Stomach (tissue), 9 donors: ENCODE results near the gene NUDT4. TPM values are rescaled to one million over a fixed set of nuclear protein-coding genes. Genes with fewer than 3 reads are reported as not detected.

Source experiments
- DNase-seq, 2 donors: peaks; one replicate each; pipeline versions ENCODE4 v3.0.0 to v3.0.0-alpha.2; 2013 to 2019
- H3K27ac ChIP-seq, 5 donors: fragments of 200-600 bp in 4 of 5; sonication (generic) in 4 of 5; one replicate each; pipeline ENCODE4 v1.5.1; 2013 to 2019; ENCODE audit warnings: mild to moderate bottlenecking in 1 of 5, moderate library complexity in 1 of 5
- H3K27me3 ChIP-seq, 3 donors: fragments of 200-600 bp; sonication (generic); one replicate each; pipeline ENCODE4 v1.5.1; 2017 to 2019; ENCODE audit warnings: mixed run types in 1 of 3
- H3K36me3 ChIP-seq, 4 donors: fragments of 200-600 bp; sonication (generic); 1 replicate in 3 of 4; 2 replicates in 1 of 4; pipeline ENCODE4 v1.5.1; 2016 to 2019
- H3K4me1 ChIP-seq, 4 donors: fragments of 200-600 bp; sonication (generic); one replicate each; pipeline ENCODE4 v1.5.1; 2016 to 2019
- H3K4me3 ChIP-seq, 4 donors: fragments of 200-600 bp; sonication (generic) in 3 of 4; one replicate each; pipeline ENCODE4 v1.5.1; 2016 to 2019; ENCODE audit warnings: mild to moderate bottlenecking in 1 of 4
- H3K9me3 ChIP-seq, 4 donors: fragments of 200-600 bp; sonication (generic); one replicate each; pipeline ENCODE4 v1.5.1; 2016 to 2019
- CTCF ChIP-seq, 7 experiments: fragments of 450-650 bp in 4 of 7; fragments of 200-600 bp in 3 of 7; sonication (generic) in 3 of 7; IDR thresholded peaks; one replicate each; pipeline ENCODE4 v1.5.1; 2016 to 2019; ENCODE audit warnings: antibody characterized with exemption in 7 of 7, control low read depth in 2 of 7, mild to moderate bottlenecking in 1 of 7
- EP300 ChIP-seq: sonication (generic); formaldehyde crosslinking; IDR thresholded peaks from one replicate; pipeline ENCODE4 v1.6.1; 2017; ENCODE audit warnings: antibody characterized with exemption
- POLR2A ChIP-seq, 4 donors: fragments of 450-650 bp; IDR thresholded peaks; one replicate each; pipeline ENCODE4 v1.6.1; 2016; ENCODE audit warnings: antibody characterized with exemption in 4 of 4, control low read depth in 2 of 4, mild to moderate bottlenecking in 1 of 4, moderate library complexity in 1 of 4
- POLR2AphosphoS5 ChIP-seq, 3 donors: sonication (generic); formaldehyde crosslinking; IDR thresholded peaks; one replicate each; pipeline ENCODE4 v1.6.1; 2016; ENCODE audit warnings: antibody characterized with exemption in 3 of 3
- whole genome bisulfite sequencing, 5 donors: extraction: QIAGEN DNeasy Blood & Tissue Kit in 3 of 5; methylation state at CpG; one replicate each; pipeline versions ENCODE4 v1.1.5 to v1.1.7; 2013 to 2018; 5-methylcytosine and 5-hydroxymethylcytosine counted together
- intact Hi-C: fragments of 100-400 bp; cut with DNase I; formaldehyde crosslinking; loops from one replicate; pipeline ENCODE4 v1.15.1; 2023; ENCODE audit warnings: low total_unique reads
- polyA plus RNA-seq, 3 donors: library from polyadenylated mRNA; stranded (reverse); fragments of 200-250 nt; gene quantifications; one replicate each; pipeline ENCODE4 v1.2.3, GENCODE V29; 2013
- total RNA-seq, 5 donors: library from RNA; depleted of rRNA; stranded (reverse); fragments of >200 nt; gene quantifications; one replicate each; pipeline versions ENCODE4 v1.1.0 to v1.2.3, GENCODE V29; 2014 to 2016
- donor health status: healthy with polysubstance abuse.
- donor health status: Bipolar disorder and iron deficiency.
- donor health status: healthy.

The NUDT4 gene
- total and polyA plus RNA-seq, 8 donors = 17.5 to 77.7 (median 29.4) TPM

DNA sequence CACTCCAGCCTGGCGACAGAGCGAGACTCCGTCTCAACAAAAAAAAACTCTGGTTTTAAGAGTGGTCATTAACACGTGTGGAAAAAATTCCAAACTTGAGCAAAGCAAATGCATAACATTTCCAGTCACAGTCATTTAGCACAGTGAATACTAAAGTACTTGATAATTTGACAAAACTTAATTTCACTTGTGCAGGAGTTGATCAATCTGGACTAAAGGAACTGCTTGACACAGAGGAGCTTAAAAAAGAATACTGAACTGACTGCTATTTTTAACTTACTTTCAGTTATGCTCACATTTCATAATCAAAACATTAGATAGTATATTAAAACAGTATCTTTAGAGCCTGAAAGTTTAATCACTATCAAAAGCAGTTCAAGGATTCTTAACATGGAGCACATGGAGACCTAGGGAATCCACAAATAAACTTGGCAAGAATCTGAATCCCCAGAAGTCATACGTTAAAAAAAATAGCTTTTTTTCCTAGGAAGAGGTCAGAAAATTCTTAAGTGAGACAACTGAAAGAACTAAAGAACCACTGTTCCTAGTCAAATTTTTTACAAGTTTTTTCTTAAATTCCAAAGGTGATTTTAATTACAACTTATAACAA lies 56.6 kb downstream of the NUDT4 start:
- 56 to 72% (median 66%) methylated on average over 5 of the region's 5 CpGs for WGBS, 5 donors
- intact Hi-C loops = no loop called here
- DNase-seq = no peak
- Histone ChIP-seq H3K9me3 (no peaks in the 10 kb centered on the region), H3K4me1 (peaks cover 18 to 81% (median 61%) of the 10 kb centered on the region in 4 donors), H3K4me3 (no peak overlapping the region), H3K36me3 (no peaks in the 10 kb centered on the region), H3K27me3 (no peaks in the 10 kb centered on the region), H3K27ac (peak overlapping the region in 2 of 5 donors; percentile 46 to 53)
- no peak for TF ChIP-seq EP300
- no peak for TF ChIP-seq POLR2AphosphoS5 (IDR thresholded peaks at IDR 0.05)
- TF ChIP-seq POLR2A (IDR thresholded peaks at IDR 0.05) = no peak
- no peak for TF ChIP-seq CTCF (IDR thresholded peaks at IDR 0.05)

GRCh38 chr12:93438266-93439050 lies 60.7 kb downstream of the NUDT4 start:
- Histone ChIP-seq H3K27me3 (no peaks in the 10 kb centered on the region), H3K9me3 (no peaks in the 10 kb centered on the region), H3K4me1 (peaks cover 26 to 82% (median 65%) of the 10 kb centered on the region in 4 donors), H3K36me3 (no peaks in the 10 kb centered on the region), H3K27ac (no peak overlapping the region), H3K4me3 (no peak overlapping the region)
- intact Hi-C loops = no loop called here
- WGBS, 5 donors = 59 to 73% (median 71%) methylated on average over 3 of the region's 3 CpGs
- no peak for DNase-seq
- TF ChIP-seq POLR2AphosphoS5 (IDR thresholded peaks at IDR 0.05) (no peak), CTCF (IDR thresholded peaks at IDR 0.05) (no peak), POLR2A (IDR thresholded peaks at IDR 0.05) (no peak)

DNA sequence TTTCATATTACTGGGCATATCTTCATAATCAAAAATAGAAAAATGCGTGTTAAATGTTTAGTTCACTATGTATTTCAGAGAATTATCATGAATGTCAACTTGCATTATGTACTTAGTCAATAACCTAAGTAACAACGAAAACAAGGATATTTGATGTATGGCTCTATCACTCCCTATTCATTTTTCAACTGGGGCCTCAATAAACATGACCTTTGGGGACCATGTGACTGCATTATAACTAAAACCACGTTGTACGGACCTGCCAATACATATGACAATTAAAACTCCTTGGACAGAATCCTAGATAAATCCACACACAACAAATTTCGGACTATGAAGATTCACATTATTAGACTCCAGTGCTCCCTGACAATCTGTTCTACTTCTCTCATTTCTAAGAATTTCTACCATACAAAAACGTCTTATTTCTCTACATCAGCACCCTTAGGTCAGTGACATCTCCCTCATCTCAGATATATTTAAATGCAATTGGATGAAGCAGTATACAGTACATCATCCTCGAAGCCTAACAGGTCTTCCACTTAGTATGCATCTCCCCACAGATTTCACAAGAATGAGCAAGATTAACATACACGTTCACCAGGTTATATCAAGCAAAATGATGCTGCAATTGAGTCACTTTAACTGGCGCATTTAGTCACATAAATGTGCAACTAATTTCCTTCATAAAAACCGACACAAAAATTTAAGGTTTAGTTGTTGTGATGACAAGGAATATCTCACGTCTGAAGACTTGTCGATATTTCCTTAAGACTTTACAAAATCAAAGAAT lies 62.5 kb downstream of the NUDT4 start:
- TF ChIP-seq CTCF (IDR thresholded peaks at IDR 0.05) (no peak), EP300 (no peak), POLR2A (IDR thresholded peaks at IDR 0.05) (no peak)
- peak overlapping the region in 3 of 5 donors; percentile 90 to 96 (median 93) for H3K27ac ChIP-seq
- H3K4me3 ChIP-seq = peak overlapping the region; percentile 93 to 100 (median 97)
- WGBS, 5 donors = 8 to 15% (median 12%) methylated on average over 12 of the region's 12 CpGs
- peaks cover 16 to 66% (median 51%) of the 10 kb centered on the region in 4 donors for H3K4me1 ChIP-seq
- intact Hi-C loops = no loop called here
- no peaks in the 10 kb centered on the region for H3K36me3 ChIP-seq
- DNase-seq = no peak
- H3K9me3 ChIP-seq = no peaks in the 10 kb centered on the region
- no peaks in the 10 kb centered on the region for H3K27me3 ChIP-seq

DNA sequence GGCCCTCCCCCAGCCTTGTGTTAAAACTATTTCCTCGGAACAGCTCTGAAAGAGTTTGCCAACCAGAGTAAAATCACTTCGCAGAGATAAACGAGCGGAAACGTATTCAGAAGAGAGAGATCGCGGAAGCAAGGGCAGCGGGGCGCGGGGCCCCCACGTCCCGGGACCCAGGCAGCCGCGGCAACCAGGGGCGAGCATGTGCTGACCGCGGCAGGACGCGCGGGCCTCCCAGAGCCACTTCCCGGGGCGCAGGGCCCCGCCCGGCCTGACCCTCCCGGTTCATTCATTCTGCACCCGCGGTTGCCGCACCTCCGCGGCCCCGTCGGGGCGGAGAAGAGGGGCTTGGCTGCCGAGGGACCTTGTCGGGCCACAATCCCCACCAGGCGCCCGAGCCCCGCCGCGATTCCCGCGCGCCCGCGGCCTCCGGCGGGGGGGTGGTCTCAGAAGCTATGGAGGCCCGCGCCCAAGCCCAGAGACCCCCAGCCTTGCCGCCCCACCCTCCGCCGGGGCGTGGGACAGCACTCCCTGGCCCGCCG lies 63.4 kb downstream of the NUDT4 start:
- TF ChIP-seq POLR2A (IDR thresholded peaks at IDR 0.05) = no peak
- no peak for TF ChIP-seq EP300
- TF ChIP-seq POLR2AphosphoS5 (IDR thresholded peaks at IDR 0.05) = no peak
- no peak for TF ChIP-seq CTCF (IDR thresholded peaks at IDR 0.05)
- peak; percentile 31 to 73 for DNase-seq
- intact Hi-C loops = no loop called here

More for the DNA sequence above, 63.4 kb downstream of the NUDT4 start:
- H3K27ac ChIP-seq = peak overlapping the region; percentile 90 to 97 (median 95)
- H3K27me3 ChIP-seq = no peaks in the 10 kb centered on the region
- no peaks in the 10 kb centered on the region for H3K36me3 ChIP-seq
- no peaks in the 10 kb centered on the region for H3K9me3 ChIP-seq
- WGBS, 5 donors = 0 to 1% (median 0%) methylated on average over 20 to 55 of the region's 55 CpGs
- H3K4me1 ChIP-seq = peaks cover 16 to 57% (median 42%) of the 10 kb centered on the region in 4 donors
- peak overlapping the region; percentile 93 to 100 (median 97) for H3K4me3 ChIP-seq
